T-helper 1 cell treated with Interleukin-12 subunit alpha and Interleukin-12 subunit beta and Interleukin-4 antibody, amounts not matched to agents 30 μg/mL and 1 μg/mL, for 36 hours (primary cell): ENCODE data around the gene MAD1L1.

Source experiments
- H3K27ac Mint-ChIP-seq: one replicate; pipeline ENCODE4 v1.8.0; 2021; ENCODE audit warnings: mild to moderate bottlenecking, mixed read lengths
- H3K27me3 Mint-ChIP-seq: one replicate; pipeline ENCODE4 v1.8.0; 2021; ENCODE audit warnings: low read depth, mixed read lengths
- H3K36me3 Mint-ChIP-seq: one replicate; pipeline ENCODE4 v1.8.0; 2021; ENCODE audit warnings: low read depth, mixed read lengths
- H3K4me1 Mint-ChIP-seq: one replicate; pipeline ENCODE4 v1.8.0; 2021; ENCODE audit warnings: low read depth, mixed read lengths
- H3K4me3 Mint-ChIP-seq: one replicate; pipeline ENCODE4 v1.8.0; 2021; ENCODE audit warnings: mild to moderate bottlenecking, moderate library complexity, mixed read lengths
- H3K9me3 Mint-ChIP-seq: one replicate; pipeline ENCODE4 v1.8.0; 2021; ENCODE audit warnings: mixed read lengths

Gene MAD1L1

GRCh38 chr7:1923409-1924257, 309.1 kb downstream of the MAD1L1 start:
- Mint-ChIP-seq H3K4me3 (peak overlapping the region; percentile 61), H3K27ac (no peak overlapping the region)

GRCh38 chr7:1922870-1923236, 309.9 kb downstream of the MAD1L1 start:
- Mint-ChIP-seq H3K27ac (no peak overlapping the region), H3K36me3 (peaks cover 37% of the 10 kb centered on the region), H3K27me3 (peaks cover 33% of the 10 kb centered on the region), H3K9me3 (no peaks in the 10 kb centered on the region), H3K4me3 (no peak overlapping the region), H3K4me1 (peaks cover 65% of the 10 kb centered on the region)

More at GRCh38 chr7:1923409-1924257, 309.1 kb downstream of the MAD1L1 start:
- peaks cover 65% of the 10 kb centered on the region for H3K4me1 Mint-ChIP-seq
- peaks cover 37% of the 10 kb centered on the region for H3K36me3 Mint-ChIP-seq
- H3K9me3 Mint-ChIP-seq = no peaks in the 10 kb centered on the region
- peaks cover 33% of the 10 kb centered on the region for H3K27me3 Mint-ChIP-seq

GRCh38 chr7:1922071-1922869, 310.5 kb downstream of the MAD1L1 start:
- H3K36me3 Mint-ChIP-seq = peaks cover 33% of the 10 kb centered on the region
- peak overlapping the region; percentile 65 for H3K4me3 Mint-ChIP-seq
- H3K27me3 Mint-ChIP-seq = peaks cover 30% of the 10 kb centered on the region
- H3K9me3 Mint-ChIP-seq = no peaks in the 10 kb centered on the region
- peak overlapping the region; percentile 49 for H3K27ac Mint-ChIP-seq
- H3K4me1 Mint-ChIP-seq = peaks cover 61% of the 10 kb centered on the region

GRCh38 chr7:1920881-1921280, 311.9 kb downstream of the MAD1L1 start:
- H3K4me3 Mint-ChIP-seq = peak overlapping the region; percentile 78
- H3K27ac Mint-ChIP-seq = no peak overlapping the region
- H3K36me3 Mint-ChIP-seq = peaks cover 28% of the 10 kb centered on the region
- peaks cover 48% of the 10 kb centered on the region for H3K4me1 Mint-ChIP-seq
- H3K27me3 Mint-ChIP-seq = peaks cover 24% of the 10 kb centered on the region
- no peaks in the 10 kb centered on the region for H3K9me3 Mint-ChIP-seq

- Mint-ChIP-seq H3K27me3 (peaks cover 24% of the 10 kb centered on the region), H3K36me3 (peaks cover 28% of the 10 kb centered on the region), H3K27ac (peak overlapping the region; percentile 60), H3K4me1 (peaks cover 42% of the 10 kb centered on the region), H3K4me3 (peak overlapping the region; percentile 78), H3K9me3 (no peaks in the 10 kb centered on the region)
Observed at GRCh38 chr7:1920266-1920681, 312.5 kb downstream of the MAD1L1 start.

GRCh38 chr7:1919539-1920265, 313.0 kb downstream of the MAD1L1 start:
- H3K4me3 Mint-ChIP-seq = peak overlapping the region; percentile 78
- peaks cover 38% of the 10 kb centered on the region for H3K4me1 Mint-ChIP-seq

GRCh38 chr7:1918881-1919525, 313.7 kb downstream of the MAD1L1 start:
- Mint-ChIP-seq H3K9me3 (no peaks in the 10 kb centered on the region), H3K27ac (no peak overlapping the region), H3K4me3 (no peak overlapping the region), H3K4me1 (peaks cover 31% of the 10 kb centered on the region), H3K36me3 (peaks cover 22% of the 10 kb centered on the region), H3K27me3 (peaks cover 19% of the 10 kb centered on the region)

More at GRCh38 chr7:1919539-1920265, 313.0 kb downstream of the MAD1L1 start:
- H3K36me3 Mint-ChIP-seq = peaks cover 28% of the 10 kb centered on the region
- peaks cover 24% of the 10 kb centered on the region for H3K27me3 Mint-ChIP-seq
- peak overlapping the region; percentile 60 for H3K27ac Mint-ChIP-seq
- H3K9me3 Mint-ChIP-seq = no peaks in the 10 kb centered on the region

GRCh38 chr7:1918063-1918645, 314.6 kb downstream of the MAD1L1 start:
- H3K27me3 Mint-ChIP-seq = peaks cover 16% of the 10 kb centered on the region
- H3K27ac Mint-ChIP-seq = no peak overlapping the region
- no peaks in the 10 kb centered on the region for H3K9me3 Mint-ChIP-seq
- H3K4me3 Mint-ChIP-seq = no peak overlapping the region
- peaks cover 20% of the 10 kb centered on the region for H3K36me3 Mint-ChIP-seq
- peaks cover 28% of the 10 kb centered on the region for H3K4me1 Mint-ChIP-seq

GRCh38 chr7:1917221-1918062, 315.3 kb downstream of the MAD1L1 start:
- H3K9me3 Mint-ChIP-seq = no peaks in the 10 kb centered on the region
- peaks cover 16% of the 10 kb centered on the region for H3K27me3 Mint-ChIP-seq
- peaks cover 17% of the 10 kb centered on the region for H3K36me3 Mint-ChIP-seq
- peaks cover 24% of the 10 kb centered on the region for H3K4me1 Mint-ChIP-seq
- H3K4me3 Mint-ChIP-seq = no peak overlapping the region
- H3K27ac Mint-ChIP-seq = peak overlapping the region; percentile 8

- Mint-ChIP-seq H3K27me3 (peaks cover 10% of the 10 kb centered on the region), H3K9me3 (no peaks in the 10 kb centered on the region), H3K36me3 (peaks cover 14% of the 10 kb centered on the region), H3K27ac (no peak overlapping the region), H3K4me1 (peaks cover 16% of the 10 kb centered on the region), H3K4me3 (no peak overlapping the region)
Observed at GRCh38 chr7:1916601-1916970, 316.2 kb downstream of the MAD1L1 start.

- H3K27ac Mint-ChIP-seq = no peak overlapping the region
- no peak overlapping the region for H3K4me3 Mint-ChIP-seq
- H3K36me3 Mint-ChIP-seq = peaks cover 13% of the 10 kb centered on the region
- no peaks in the 10 kb centered on the region for H3K9me3 Mint-ChIP-seq
- H3K27me3 Mint-ChIP-seq = peaks cover 9% of the 10 kb centered on the region
- H3K4me1 Mint-ChIP-seq = peaks cover 15% of the 10 kb centered on the region
Observed at GRCh38 chr7:1915956-1916600, 316.7 kb downstream of the MAD1L1 start.

GRCh38 chr7:1915326-1915725, 317.4 kb downstream of the MAD1L1 start:
- H3K4me1 Mint-ChIP-seq = peaks cover 10% of the 10 kb centered on the region
- H3K27me3 Mint-ChIP-seq = peaks cover 3% of the 10 kb centered on the region
- no peak overlapping the region for H3K4me3 Mint-ChIP-seq
- H3K36me3 Mint-ChIP-seq = peaks cover 8% of the 10 kb centered on the region
- H3K27ac Mint-ChIP-seq = no peak overlapping the region
- H3K9me3 Mint-ChIP-seq = no peaks in the 10 kb centered on the region

- H3K4me3 Mint-ChIP-seq = no peak overlapping the region
- peaks cover 4% of the 10 kb centered on the region for H3K4me1 Mint-ChIP-seq
- no peaks in the 10 kb centered on the region for H3K9me3 Mint-ChIP-seq
- H3K27ac Mint-ChIP-seq = no peak overlapping the region
- H3K27me3 Mint-ChIP-seq = no peaks in the 10 kb centered on the region
- peaks cover 5% of the 10 kb centered on the region for H3K36me3 Mint-ChIP-seq
Observed at GRCh38 chr7:1914743-1915142, 318.0 kb downstream of the MAD1L1 start.
